NCI-H1930 (cell line): ENCODE results near the gene LYSET.
"Not testable (repeated sequence)": the region's sequence is repeated elsewhere in the genome, so short reads cannot be mapped to it uniquely, and the experiment has no call there.

Experiments
- DNase-seq, 2 experiments: peaks; one replicate each; lab custom pipeline; 2025; lab: John Stamatoyannopoulos, UW

Gene LYSET

DNA sequence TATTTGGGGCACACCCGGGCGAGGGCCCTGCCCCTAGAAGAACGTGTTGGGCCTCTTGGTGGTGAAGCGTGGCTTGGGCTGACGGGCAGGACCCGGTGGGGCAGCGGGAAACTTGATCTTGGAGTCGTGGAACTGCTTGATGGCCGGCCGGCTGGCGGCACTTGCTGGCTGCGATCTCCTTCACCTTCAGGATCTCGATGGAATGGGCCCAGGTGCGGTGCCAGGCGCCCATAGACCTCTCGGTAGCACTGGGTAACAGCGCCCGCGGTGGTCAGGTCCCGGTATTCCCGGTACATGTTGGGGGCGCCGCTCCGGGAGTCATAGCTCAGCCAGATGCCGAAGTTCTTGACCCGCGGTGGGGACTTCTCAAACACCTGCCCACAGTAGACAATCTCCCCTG is 38.4 kb downstream of the LYSET start:
- DNase-seq, result no peak

- no peak for DNase-seq
These were observed 43.4 kb downstream of the LYSET start for GRCh38 chr14:93228550-93228949.

- no peak for DNase-seq
These were observed 45.4 kb downstream of the LYSET start for GRCh38 chr14:93230539-93230938.

DNA sequence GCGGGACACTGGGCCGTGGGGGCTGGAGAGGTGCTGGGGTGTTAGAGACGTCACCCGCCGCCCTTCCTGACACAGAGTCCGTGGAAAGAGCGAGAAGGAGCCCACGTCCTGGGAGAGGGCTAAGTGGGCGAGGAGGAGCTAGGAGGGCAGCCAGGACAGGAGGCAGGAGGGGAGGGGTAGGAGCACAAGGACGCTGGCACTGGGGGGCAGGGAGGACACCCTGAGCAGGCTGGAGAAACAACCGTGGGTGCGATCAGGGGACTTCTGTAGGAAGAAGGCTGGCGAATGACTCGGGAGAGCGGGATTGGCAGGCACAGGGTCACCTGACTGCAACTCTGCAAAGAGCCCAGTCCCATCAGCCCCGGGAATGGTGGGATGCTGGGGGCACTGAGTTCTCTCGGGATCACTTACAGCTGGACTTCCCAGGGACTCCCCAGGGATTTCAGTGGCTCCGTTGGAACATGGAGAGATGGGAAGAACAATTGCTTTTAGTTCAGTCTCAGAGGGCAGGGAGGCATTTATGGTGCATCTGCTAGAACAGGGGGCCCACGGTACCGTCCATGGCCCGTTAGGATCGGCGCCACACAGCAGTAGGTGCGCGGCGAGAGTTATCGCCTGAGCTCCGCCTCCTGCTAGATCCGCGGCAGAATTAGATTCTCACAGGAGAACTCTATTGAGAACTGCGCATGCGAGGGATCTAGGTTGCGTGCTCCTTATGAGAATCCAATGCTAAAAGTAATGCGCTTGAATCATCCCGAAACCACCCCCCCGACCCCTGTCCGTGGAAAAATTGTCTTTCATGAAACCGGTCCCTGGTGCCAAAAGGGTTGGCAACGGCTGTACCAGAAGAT is 46.2 kb downstream of the LYSET start:
- DNase-seq, result peak in 1 of 2 experiments; percentile 5

DNA sequence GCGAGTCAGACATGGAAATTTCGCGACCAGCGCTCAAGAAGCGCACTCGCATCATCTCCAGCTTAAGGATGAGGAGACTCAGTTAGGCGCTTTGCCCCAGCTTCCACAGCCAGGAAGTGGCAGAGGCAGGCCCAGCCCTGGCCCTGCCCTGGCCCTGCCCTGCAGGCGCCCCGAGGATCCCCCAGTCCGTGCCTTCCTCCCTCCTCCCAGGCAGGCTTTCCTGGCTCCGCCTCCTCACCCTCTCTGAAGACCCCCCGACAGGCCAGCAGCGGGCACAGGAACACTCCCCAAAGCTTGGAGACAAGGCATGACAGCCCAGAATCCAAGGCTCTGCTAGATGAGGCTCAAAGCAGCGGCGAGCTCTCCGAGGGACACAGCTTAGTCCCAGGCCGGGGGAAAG is 47.0 kb downstream of the LYSET start:
- DNase-seq, result no peak

DNA sequence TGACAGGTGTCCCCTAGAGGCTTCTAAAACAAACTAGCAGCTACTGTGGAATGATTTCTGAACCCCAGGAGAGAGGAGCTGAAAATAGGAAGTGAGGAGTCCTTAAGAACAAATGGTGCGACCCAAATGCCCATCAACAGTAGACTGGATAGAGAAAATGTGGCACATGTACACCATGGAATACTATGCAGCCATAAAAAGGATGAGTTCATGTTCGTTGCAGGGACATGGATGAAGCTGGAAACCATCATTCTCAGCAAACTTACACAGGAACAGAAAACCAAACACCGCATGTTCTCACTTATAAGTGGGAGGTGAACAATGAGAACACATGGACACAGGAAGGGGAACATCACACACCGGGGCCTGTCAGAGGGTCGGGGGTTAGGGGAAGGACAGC is 48.0 kb downstream of the LYSET start:
- not testable (repeated sequence) for DNase-seq

DNA sequence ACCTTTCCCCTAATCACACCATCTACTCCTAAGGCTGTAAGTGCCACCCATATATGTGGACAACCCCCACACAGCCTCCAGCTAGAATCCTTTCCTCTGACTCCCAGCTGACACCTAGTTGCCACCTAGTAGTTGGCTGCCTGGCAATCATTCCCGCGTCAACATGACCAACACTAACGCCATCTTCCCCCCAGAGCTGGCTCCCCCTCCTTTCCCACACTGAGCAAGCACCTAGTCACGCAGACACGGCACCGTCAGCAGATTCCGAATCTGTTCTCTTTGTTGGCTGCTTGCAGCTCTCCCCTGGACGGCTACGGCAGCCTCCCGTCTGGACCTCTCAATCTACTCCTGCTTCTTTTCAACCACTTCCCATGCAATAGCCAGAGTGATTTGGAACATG is 49.7 kb downstream of the LYSET start:
- no peak for DNase-seq
